Measurements from ENCODE around the gene FANCI.
A peak's percentile ranks its signal among the peaks of the same experiment; 100 is the strongest.
"Not testable (repeated sequence)": the region's sequence is repeated elsewhere in the genome, so short reads cannot be mapped to it uniquely, and the experiment has no call there.

The FANCI gene

DNA sequence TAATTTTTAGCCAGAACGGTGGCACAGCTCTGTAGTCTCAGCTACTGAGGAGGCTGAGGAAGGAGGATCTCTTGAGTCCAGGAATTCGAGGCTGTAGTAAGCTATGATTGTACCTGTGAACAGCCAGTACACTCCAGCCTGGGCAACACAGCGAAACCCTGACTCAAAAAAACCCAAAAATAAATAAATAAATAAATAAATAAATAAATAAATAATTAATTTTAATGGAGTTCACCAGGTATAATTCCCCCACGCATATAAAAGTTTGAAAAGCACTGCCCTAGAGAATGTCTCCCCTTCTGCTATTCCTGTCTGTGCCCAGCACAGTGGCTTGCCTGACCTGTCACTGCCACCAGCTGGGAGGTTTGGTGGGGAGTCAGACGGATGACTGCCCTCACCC, 18.2 kb upstream of the FANCI start:
- DNase-seq (ENCODE audit: low spot score), result no peak

DNA sequence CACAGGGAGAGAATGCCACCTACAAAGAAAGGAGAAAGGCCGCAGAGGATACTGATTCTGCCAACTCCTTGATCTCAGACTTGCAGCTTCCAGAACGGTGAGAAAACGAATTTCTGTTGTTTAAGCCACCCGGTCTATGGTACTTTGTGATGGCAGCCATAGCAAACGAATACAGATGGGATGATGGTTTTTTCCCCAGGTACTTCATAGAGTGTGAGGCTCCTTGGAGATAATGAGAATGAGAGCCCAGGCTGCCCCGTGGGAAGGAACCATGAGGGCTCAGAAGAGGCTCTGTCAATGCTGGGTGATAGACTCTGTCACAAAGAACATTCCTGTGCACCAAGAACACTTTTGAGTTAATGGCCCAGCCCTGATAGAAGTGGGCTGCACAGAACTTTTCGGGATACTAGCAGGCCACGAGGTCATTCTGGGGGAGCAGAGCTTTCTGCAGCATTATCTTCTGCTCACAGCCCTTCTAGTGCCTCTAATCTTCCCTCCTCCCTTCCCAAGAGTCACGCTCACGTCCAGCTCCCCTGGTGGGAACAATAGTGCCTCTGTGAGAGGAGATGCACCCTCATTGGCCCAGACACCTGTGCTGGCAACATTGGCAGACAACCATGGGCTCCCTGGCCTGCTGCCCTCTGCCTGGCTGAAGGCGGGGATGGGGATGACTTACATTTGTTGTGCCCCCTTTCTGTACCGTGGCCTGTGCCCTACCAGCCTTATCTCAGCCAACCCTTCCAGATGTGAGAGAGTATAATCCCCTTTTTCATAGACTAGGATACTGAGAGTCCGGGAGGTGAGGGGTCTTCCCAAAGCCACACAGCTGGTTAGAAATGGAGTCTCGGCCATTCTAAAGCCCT, 17.2 kb upstream of the FANCI start:
- DNase-seq (ENCODE audit: low spot score), result peak; percentile 46

DNA sequence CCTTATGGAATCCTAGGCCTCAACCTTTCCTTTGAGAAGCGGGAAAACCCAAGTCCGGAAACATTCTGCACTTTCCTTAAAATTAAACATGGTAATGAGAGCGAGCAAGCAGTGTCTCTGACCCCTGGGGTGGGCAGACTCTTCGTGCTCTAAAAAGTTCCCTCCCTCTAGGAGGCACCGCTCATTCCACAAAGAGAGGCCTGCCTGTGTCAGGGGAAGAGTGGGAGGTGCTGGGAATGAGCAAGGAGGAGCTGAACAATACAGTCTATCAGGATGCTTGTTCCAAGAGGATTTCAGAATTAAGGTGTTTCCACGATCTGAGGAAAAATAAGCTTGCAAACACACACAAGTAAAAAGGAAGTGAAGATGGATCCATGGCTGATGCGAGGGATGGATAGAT, 16.4 kb upstream of the FANCI start:
- DNase-seq (ENCODE audit: low spot score), result no peak

DNA sequence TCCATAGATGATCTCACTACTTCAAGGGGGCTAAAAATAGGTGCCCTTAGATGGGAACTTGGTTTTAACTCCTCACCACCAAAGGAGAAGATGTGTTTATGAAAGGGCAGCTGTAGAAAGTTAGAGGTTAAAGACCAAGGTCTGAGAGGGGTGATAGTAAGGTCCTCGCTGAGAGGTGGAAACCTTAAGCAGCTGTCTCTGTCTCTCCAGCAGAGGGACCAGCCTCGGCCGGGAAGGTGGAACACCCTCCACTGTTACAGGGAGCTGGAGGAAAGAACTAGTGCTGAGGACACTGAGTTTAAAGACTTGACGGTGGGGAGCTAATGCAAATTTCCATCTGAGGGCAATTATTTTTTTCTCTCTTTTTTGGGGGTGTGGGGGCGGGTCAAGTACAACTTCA, 13.5 kb upstream of the FANCI start:
- no peak for DNase-seq (ENCODE audit: low spot score)

DNA sequence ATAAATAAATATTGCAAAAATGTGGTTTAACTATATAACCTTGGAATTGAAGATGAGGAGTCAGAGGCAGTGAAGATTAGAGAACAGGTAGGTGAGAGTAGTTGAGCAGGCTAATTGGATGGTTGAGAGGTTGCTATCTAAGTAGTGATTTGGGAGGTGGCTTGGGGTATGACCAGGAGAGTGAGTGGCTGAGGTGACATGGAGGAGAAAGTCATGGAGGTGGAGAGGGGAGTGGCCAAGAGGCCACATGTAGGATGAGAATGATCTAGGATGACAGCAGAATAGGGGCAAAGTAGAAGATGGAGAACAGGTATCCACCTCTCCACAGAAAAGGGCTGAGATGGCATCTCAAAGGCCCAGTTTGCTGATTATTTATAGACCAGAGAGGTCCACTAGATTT, 11.9 kb upstream of the FANCI start:
- no peak for DNase-seq (ENCODE audit: low spot score)

DNA sequence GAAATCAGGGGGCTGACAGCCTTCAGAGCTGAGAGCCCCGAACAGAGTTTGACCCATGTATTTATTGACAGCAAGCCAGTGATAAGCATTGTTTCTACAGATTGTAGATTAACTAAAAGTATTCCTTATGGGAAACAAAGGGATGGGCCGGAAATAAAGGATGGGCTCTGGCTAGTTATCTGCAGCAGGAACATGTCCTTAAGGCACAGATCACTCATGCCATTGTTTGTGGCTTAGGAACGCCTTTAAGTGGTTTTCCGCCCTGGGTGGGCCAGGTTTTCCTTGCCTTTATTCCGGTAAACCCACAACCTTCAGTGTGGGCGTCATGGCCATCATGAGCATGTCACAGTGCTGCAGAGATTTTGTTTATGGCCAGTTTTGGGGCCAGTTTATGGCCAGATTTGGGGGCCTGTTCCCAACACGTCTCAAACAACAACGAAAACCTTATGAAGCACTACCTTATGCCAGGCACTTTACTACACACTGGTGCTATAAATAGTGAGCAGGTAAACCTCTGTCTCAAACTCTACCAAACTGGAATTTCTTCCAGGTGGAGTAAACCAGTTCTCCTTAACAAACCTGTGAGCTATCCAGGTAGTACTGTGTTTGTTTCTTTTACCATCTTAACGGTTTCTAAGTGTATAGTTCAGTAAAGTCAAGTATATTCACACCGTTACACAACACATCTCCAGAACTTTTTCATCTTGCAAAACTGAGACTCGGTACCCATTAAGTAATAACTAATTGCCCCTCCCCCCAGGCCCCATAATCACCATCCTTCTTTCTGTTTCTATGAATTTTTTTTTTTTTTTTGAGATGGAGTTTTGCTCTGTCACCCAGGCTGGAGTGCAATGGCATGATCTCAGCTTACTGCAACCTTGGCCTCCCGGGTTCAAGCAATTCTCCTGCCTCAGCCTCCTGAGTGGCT, 3.6 kb upstream of the FANCI start:
- not testable (repeated sequence) for DNase-seq (ENCODE audit: low spot score)

DNA sequence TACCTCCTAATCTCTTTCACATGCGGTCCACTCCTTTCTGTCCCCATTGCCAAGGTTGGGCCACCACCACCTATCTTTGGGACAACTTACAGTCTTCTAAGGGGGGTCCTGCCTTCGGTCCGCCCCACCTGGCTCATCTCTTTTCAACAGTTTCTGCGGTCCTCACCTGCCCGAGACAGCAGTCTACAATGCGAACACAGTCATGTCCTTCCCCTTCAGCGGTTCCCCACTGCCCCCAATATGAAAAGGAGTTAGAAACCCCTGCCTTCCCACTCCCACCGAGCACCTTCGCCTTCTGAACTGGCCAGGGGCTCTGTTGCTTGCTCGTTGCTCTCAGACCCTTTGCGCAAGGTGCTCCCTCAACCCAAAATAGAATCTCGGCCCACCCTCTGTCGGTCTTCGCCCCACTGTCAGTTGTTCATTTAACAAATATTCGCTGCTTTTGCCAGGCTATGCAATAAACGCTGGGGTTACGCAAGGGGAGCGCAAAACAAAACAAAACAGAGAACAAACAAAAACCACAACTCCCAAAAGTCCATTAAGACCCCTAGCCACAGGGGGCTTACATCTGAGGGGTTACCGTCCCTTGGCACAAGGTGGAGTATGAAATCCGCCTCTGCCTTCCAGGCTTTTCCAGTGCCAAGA, 611 bp upstream of the FANCI start:
- DNase-seq (ENCODE audit: low spot score), result no peak

DNA sequence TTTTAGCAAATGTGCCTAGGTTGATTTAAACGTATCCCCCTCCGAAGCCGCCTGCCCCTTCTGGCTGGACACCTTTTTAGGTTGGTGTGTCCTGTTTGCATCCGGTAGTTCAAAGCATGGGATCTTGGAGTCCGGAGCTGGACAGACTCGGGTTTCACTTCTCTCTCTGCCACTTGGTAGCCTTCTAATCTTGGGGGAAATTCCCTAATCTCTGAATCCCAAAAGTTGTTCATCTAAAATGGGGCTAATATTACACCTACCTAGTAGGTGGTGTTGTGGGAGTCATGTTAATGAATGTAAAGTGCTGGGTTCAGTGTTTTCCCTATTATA, 760 bp downstream of the FANCI start:
- no peak for DNase-seq (ENCODE audit: low spot score)

DNA sequence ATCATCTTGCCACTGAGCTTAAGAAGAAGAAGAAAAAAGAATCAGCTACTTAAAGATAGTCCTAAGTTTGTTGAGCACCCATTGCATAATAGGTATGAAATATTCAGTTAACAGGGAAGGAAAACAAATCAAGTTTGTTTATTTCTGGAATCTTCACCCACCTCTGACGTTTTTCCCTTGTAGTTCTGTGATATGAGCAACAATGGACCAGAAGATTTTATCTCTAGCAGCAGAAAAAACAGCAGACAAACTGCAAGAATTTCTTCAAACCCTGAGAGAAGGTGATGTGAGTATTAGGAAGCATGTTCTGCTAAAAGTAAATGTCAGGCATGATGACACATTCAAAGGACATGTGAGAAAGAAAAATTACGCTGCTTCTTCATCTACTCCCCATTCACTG, 3.7 kb downstream of the FANCI start:
- no peak for DNase-seq (ENCODE audit: low spot score)

DNA sequence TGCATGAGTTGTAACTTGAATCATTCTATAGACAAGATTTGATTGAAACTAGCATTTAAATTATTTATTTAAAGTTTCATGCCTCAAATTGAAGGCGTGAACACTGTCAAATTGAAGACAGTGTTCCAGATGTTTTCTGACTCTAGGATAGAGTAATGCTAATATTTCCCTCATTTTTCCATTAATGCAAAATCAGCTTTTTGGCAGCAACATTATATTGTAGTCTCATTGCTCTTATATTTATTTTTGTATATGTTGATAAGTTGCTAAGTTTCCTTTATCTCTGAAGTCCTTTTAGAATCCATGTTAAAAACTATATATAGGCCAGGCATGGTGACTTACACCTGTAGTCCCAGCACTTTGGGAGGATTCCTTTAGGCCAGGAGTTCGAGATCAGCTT, 4.8 kb downstream of the FANCI start:
- no peak for DNase-seq (ENCODE audit: low spot score)

DNA sequence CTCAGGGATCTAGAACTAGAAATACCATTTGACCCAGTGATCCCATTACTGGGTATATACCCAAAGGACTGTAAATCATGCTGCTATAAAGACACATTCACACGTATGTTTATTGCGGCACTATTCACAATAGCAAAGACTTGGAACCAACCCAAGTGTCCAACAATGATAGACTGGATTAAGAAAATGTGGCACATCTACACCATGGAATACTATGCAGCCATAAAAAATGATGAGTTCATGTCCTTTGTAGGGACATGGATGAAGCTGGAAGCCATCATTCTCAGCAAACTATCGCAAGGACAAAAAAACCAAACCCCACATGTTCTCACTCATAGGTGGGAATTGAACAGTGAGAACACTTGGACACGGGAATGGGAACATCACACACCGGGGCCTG, 6.4 kb downstream of the FANCI start:
- not testable (repeated sequence) for DNase-seq (ENCODE audit: low spot score)

DNA sequence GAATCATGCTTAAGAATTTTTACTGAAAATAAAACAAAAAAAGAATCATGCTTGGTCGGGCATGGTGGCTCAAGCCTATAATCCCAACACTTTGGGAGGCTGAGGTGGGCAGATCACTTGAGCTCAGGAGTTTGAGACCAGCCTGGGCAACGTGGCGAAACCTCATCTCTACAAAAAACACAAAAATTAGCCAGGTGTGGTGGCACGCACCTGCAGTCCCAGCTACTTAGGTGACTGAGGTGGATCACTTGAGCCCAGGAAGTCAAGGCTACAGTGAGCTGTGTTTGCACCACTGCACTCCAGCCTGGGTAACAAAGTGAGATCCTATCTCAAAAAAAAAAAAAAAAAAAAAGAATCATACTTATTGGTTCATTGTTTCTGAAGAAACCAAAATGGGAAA, 33.5 kb downstream of the FANCI start:
- not testable (repeated sequence) for DNase-seq (ENCODE audit: low spot score)

DNA sequence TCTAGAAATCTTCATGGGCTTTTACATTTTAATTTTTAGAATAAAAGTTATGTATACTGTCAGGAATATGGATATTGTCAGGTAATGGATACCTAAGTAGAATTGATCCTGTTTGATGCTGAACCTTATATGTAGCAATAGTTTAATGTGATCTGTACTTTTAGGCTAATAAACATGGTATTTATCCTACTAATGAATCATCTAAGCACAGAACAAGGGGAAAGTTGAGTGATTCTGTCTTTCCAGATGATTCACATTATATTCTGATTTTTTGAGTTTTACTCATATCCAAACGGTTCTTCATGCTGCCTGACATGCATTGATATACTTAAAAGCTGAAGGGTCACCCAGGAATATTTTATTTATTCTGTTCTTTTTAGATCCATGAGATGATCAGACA, 34.5 kb downstream of the FANCI start:
- DNase-seq (ENCODE audit: low spot score), result no peak

DNA sequence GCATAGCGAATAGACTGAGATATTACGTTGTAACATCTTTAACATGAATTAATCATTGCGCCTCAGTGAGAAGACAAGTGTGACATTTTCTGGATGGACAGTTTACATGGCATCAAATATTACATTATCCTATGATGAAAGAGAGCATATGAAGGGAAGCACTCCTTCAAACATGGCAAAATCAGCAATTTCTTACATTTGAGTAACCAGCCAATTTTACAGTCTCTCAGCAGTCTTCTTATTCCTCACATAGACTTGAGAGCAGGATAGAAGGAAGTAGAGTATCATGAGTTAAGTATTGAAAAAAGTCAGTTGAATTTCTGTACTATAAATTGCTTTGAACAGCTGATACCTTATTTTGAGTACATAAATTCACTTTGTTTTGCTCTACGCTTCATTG, 38.9 kb downstream of the FANCI start:
- DNase-seq (ENCODE audit: low spot score), result no peak

DNA sequence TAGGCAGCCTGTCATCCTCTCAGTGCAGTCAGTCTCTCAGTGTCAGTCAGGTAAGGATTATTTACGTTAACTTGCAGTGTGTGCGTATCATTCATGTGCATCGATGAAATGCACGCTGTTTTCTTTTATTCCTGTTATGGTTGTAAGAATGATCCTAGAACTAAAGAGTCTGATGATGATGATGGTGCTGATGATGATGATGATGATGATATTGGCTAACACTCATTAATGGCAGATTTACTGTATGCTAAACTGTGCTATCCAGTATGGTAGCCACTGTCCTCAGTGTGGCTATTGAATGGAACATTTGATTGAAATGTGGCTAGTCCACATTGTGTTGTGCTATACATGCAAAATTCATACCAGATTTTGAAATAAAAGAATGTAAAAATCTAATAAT, 39.4 kb downstream of the FANCI start:
- no peak for DNase-seq (ENCODE audit: low spot score)

DNA sequence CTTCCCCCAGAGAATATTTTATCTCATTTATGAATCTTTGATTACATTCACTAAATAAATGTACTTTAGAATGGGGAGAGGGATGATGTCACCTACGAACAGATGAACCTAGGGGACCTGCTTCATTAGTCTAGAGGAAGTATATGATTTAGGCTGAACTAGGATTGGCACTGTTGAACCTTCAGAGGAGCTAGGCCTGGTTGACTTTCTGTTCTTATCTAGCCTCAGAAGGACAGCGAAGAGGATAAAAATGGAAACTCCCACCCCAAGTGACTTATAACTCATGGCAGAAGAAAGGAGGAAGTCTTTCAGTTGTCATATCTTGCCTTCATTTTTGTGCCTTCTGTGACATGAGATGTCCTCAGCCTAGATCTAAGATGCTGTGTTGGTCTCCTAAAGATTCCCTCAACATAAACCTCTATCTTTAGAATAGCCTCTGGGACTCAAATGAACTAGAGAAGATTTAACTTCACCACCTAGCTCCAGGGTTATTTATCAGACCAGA, 48.2 kb downstream of the FANCI start:
- no peak for DNase-seq (ENCODE audit: low spot score)

DNA sequence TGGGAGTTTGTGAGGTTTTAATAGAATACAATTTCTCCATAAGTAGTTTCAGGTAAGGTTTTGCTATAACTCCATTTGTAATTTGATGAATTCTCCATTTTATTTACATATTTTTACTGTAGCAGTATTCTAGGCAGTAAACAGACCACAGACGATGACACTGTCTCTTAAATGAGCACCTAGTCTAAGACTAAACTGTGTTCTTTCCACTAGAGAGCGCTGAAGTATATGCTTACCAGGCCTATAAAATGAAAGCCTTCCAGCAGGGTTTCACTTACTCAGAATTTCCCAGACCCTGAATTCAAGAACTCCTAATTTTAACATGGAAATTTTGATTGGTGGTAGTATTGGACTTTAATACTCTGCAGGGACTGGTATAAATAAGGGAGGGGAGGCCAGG, 49.2 kb downstream of the FANCI start:
- no peak for DNase-seq (ENCODE audit: low spot score)

DNA sequence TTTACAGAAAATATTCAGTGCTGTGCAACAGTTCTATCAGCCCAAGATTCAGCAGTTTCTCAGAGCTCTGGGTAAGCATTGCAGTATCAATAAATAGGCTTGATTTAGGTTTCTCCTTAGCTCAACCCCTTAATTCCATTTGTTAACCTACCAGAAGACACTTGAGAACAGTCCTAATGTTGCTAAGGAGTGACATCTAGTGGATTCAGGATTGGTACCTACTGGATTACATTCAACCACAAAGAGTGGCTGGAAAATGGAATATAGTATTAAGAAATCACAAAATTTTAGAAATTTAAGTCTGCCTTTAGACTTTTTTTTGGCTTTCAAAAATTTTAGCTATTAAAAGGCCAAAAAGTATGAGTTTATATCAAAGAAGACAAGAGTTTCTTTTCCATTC, 56.1 kb downstream of the FANCI start:
- DNase-seq (ENCODE audit: low spot score), result no peak

DNA sequence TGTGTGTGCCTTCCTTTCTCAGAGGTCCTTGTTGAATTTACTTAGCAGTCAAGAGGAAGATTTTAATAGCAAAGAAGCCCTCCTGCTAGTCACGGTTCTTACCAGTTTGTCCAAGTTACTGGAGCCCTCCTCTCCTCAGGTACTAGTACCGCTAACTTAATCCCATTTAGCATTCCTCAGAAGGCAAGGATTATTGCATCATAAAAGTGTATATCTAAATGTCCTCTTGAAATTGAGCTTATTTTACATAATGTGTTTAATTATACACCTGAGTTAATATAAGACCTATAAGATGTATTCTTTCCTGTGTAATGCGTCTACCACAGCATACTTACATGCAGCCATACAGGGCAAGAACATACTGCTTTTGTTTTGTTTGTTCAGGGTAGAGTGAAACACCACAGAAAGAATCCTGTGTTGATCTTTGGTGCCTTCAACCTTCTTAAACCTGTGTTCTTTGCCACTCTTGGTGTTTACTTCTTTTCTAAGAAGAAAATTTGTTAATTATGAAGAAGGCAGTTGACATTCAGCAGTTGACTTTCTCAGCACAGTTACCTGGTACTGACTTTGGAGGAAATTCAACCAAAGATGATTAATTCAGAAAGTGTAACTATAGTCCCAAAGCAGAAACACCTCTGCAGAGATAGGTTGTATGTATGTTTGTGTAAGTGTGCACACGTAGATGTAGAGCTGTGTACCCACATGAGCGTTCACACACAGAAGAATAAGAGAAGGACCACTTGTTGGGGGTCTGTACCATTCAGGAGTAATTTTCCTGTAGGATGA, 57.7 kb downstream of the FANCI start:
- no peak for DNase-seq (ENCODE audit: low spot score)

DNA sequence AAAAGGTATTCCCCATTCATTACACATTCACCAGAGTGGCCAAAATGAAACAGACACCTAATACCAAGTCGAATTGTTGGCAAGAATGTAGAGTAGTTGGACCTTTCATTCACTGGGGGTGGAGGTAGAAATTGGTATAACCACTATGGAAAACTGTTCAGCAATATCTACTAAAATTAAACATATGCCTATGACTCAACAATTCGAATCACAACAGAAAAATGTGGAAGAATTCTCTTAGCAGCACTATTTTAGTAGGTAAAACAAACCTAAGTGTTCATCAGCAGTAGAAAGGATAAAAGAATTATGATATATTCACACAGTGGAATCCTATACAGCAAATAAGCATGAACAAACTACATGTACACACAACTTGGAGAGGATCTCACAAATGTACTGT, 60.2 kb downstream of the FANCI start:
- DNase-seq (ENCODE audit: low spot score), result no peak

DNA sequence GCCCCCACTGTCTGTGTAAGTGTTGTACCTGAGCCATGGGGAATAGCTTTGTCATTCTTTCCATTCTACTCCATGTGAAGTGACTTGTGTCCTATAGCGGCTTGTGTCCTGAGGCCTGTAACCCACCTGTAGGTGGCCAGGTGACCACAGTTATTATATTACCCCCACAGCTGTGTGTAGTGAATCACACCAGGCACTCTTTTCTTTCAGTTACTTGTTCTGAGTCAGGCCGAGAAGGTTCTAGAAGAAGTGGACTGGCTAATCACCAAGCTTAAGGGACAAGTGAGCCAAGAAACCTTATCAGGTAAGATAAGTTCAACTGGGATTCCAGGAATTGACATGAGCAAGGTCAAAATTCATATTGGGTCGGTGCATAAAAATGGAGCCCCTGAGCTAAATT, 61.6 kb downstream of the FANCI start:
- no peak for DNase-seq (ENCODE audit: low spot score)

DNA sequence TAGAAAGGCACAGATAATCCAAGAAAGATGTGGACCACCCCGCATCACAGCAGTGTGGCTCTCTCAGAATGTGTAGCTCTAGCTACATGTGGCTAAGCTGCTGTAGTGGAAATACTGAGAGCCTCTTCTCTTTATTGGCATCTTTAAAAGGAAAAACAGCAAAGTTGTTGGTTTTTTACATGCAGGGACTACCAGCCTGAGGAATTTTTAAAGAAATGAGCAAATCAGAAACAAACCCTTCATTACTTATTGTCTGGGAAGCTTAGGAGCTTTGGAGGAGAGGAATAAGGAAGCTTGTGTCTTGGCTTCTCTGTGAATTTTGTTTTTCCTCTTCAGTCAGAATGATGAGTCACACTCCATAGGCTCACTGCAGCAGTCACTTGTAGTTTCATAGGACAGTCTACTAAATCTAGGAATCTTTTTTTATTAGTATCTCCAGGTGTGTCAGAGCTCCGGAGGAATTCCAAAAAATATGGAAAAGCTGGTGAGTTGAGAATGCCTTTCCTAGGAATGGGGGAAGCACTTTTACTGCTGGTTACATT, 63.3 kb downstream of the FANCI start:
- DNase-seq (ENCODE audit: low spot score), result no peak

Data from hematopoietic multipotent progenitor cell treated with erythropoietin and hydrocortisone succinate and interleukin-3 and kit ligand, for 15 days (in vitro differentiated cells).